DOHH2 (cell line): ENCODE measurements around the gene PDCD10.

Source experiments
- H3F3A ChIP-seq: fragments of 200-600 bp; sonication (generic), shearing (Covaris generic); 2 replicates; pipeline ENCODE4 v1.6.0; 2016; ENCODE audit warnings: antibody characterized with exemption, mild to moderate bottlenecking; ENCODE audit not compliant: control insufficient read depth, insufficient read depth
- H3K27ac ChIP-seq: fragments of 200-600 bp; sonication (generic); 2 replicates; pipeline ENCODE4 v1.5.1; 2014; ENCODE audit warnings: low read depth, mild to moderate bottlenecking, low read length, moderate library complexity
- H3K27me3 ChIP-seq: fragments of 200-600 bp; sonication (generic); 2 replicates; pipeline ENCODE4 v1.6.1; 2014; ENCODE audit warnings: mild to moderate bottlenecking, low read length, mixed read lengths; ENCODE audit not compliant: control insufficient read depth
- H3K36me3 ChIP-seq: fragments of 200-600 bp; sonication (generic); 2 replicates; pipeline ENCODE4 v1.6.1; 2014; ENCODE audit warnings: mild to moderate bottlenecking, low read length, moderate library complexity, mixed read lengths; ENCODE audit not compliant: control insufficient read depth
- H3K4me1 ChIP-seq: fragments of 200-600 bp; sonication (generic); 2 replicates; pipeline ENCODE4 v1.6.1; 2014; ENCODE audit warnings: mild to moderate bottlenecking, low read length, mixed read lengths; ENCODE audit not compliant: control insufficient read depth
- H3K4me2 ChIP-seq: fragments of 200-600 bp; sonication (generic); 2 replicates; pipeline ENCODE4 v1.6.0; 2014; ENCODE audit warnings: mild to moderate bottlenecking, low read length, moderate library complexity
- H3K4me3 ChIP-seq: fragments of 200-600 bp; sonication (generic); 2 replicates; pipeline ENCODE4 v1.5.1; 2014; ENCODE audit warnings: mild to moderate bottlenecking, low read length, mixed read lengths
- H3K79me2 ChIP-seq: fragments of 200-600 bp; sonication (generic); 2 replicates; pipeline ENCODE4 v1.6.1; 2014; ENCODE audit warnings: mild to moderate bottlenecking, low read length, mixed read lengths; ENCODE audit not compliant: control insufficient read depth
- H3K9me2 ChIP-seq: fragments of 200-600 bp; sonication (generic); replicated peaks from 2 replicates; pipeline ENCODE4 v1.6.1; 2014; ENCODE audit warnings: mild to moderate bottlenecking, low read length, mixed read lengths; ENCODE audit not compliant: control insufficient read depth
- H3K9me3 ChIP-seq: fragments of 200-600 bp; sonication (generic); 2 replicates; pipeline ENCODE4 v1.6.1; 2014; ENCODE audit warnings: antibody characterized with exemption, low read length, mixed read lengths; ENCODE audit not compliant: control insufficient read depth, insufficient read depth
- H4K20me1 ChIP-seq: fragments of 200-600 bp; sonication (generic); 2 replicates; pipeline ENCODE4 v1.6.0; 2014; ENCODE audit warnings: low read depth, mild to moderate bottlenecking, antibody characterized with exemption, low read length, moderate library complexity; ENCODE audit not compliant: control insufficient read depth, insufficient read depth
- CTCF ChIP-seq: fragments of 200-600 bp; sonication (generic); IDR thresholded peaks from one replicate; pipeline ENCODE4 v1.5.1; 2014; ENCODE audit warnings: antibody characterized with exemption, mild to moderate bottlenecking, low read depth, low read length; ENCODE audit not compliant: poor library complexity, severe bottlenecking
- EZH2phosphoT487 ChIP-seq: fragments of 200-600 bp; sonication (generic); IDR thresholded peaks from 2 replicates; pipeline ENCODE4 v1.6.1; 2017; ENCODE audit warnings: borderline replicate concordance, mild to moderate bottlenecking, antibody characterized with exemption, low read length, moderate library complexity, mixed read lengths

The PDCD10 gene

GRCh38 chr3:167668651-167669050, 66.0 kb downstream of the PDCD10 start:
- Histone ChIP-seq H3F3A (no peaks in the 10 kb centered on the region), H3K4me1 (0 out of 2 replicates have a peak, but pooled peaks cover 4% of the 10 kb centered on the region), H3K27ac (no peak overlapping the region), H3K27me3 (no peaks in the 10 kb centered on the region; the same call in 1 of the 2 replicates), H3K79me2 (no peaks in the 10 kb centered on the region), H3K4me3 (no peak overlapping the region), H3K4me2 (no peak overlapping the region), H3K36me3 (no peaks in the 10 kb centered on the region), H4K20me1 (no peaks in the 10 kb centered on the region), H3K9me3 (no peaks in the 10 kb centered on the region), H3K9me2 (no peaks in the 10 kb centered on the region)
- TF ChIP-seq EZH2phosphoT487: no peak
- no peak for TF ChIP-seq CTCF

- no peak overlapping the region for H3K4me3 ChIP-seq
- H3K79me2 ChIP-seq: no peaks in the 10 kb centered on the region
- H3K4me2 ChIP-seq: no peak overlapping the region
- H3K9me2 ChIP-seq: no peaks in the 10 kb centered on the region
- H3K36me3 ChIP-seq: no peaks in the 10 kb centered on the region
- no peaks in the 10 kb centered on the region; the same call in 1 of the 2 replicates for H3K27me3 ChIP-seq
- no peaks in the 10 kb centered on the region for H3K9me3 ChIP-seq
- H4K20me1 ChIP-seq: no peaks in the 10 kb centered on the region
- 0 out of 2 replicates have a peak, but pooled peaks cover 4% of the 10 kb centered on the region for H3K4me1 ChIP-seq
- TF ChIP-seq EZH2phosphoT487 (no peak), CTCF (no peak)
- H3F3A ChIP-seq: no peaks in the 10 kb centered on the region
- H3K27ac ChIP-seq: no peak overlapping the region
These were observed 68.1 kb downstream of the PDCD10 start for GRCh38 chr3:167666563-167666962.

GRCh38 chr3:167662919-167663400, 71.7 kb downstream of the PDCD10 start:
- Histone ChIP-seq H3K27ac (no peak overlapping the region), H3K4me2 (no peak overlapping the region), H3K79me2 (no peaks in the 10 kb centered on the region), H4K20me1 (no peaks in the 10 kb centered on the region), H3K27me3 (no peaks in the 10 kb centered on the region; the same call in 1 of the 2 replicates), H3K4me1 (0 out of 2 replicates have a peak, but pooled peaks cover 4% of the 10 kb centered on the region), H3K4me3 (no peak overlapping the region), H3K9me2 (no peaks in the 10 kb centered on the region), H3K36me3 (no peaks in the 10 kb centered on the region), H3F3A (no peaks in the 10 kb centered on the region), H3K9me3 (no peaks in the 10 kb centered on the region)
- TF ChIP-seq CTCF: no peak
- no peak for TF ChIP-seq EZH2phosphoT487
